PC-9 (cell line): Measurements from ENCODE around the gene RAB9B. TPM values are rescaled to one million over a fixed set of nuclear protein-coding genes. Genes with fewer than 3 reads are reported as not detected.
"Not testable (repeated sequence)": the region's sequence is repeated elsewhere in the genome, so short reads cannot be mapped to it uniquely, and the experiment has no call there.

Experiments
- BruUV-seq: library from RNA; stranded (reverse); fragments of 400-500 nt; replicated peaks from 2 replicates; lab custom pipeline; 2021; lab: Mats Ljungman, UMichigan
- CTCF ChIA-PET: fragments of 300-600 bp; sonication (Branson Sonifier 250); formaldehyde crosslinking; loops from one replicate; lab custom pipeline; 2022; ENCODE audit warnings: antibody characterized with exemption; lab: Charles Lee
- POLR2A ChIA-PET: fragments of 300-600 bp; sonication (Branson Sonifier 250); formaldehyde crosslinking; loops from one replicate; lab custom pipeline; 2022; ENCODE audit warnings: antibody characterized with exemption; ENCODE audit not compliant: unreplicated experiment; lab: Charles Lee
- DNase-seq, 2 experiments: peaks; one replicate each; pipeline versions ENCODE4 v3.0.0 to v3.0.0-alpha.2; 2015 to 2022; ENCODE audit warnings: mixed read lengths in 1 of 2
- H2AFZ ChIP-seq: fragments of 200-600 bp; sonication (generic); 2 replicates; pipeline ENCODE4 v1.8.1; 2017; ENCODE audit warnings: antibody characterized with exemption
- H3F3A ChIP-seq: fragments of 200-600 bp; sonication (generic); 2 replicates; pipeline ENCODE4 v1.8.1; 2017; ENCODE audit warnings: antibody characterized with exemption, mild to moderate bottlenecking, low read depth; ENCODE audit not compliant: insufficient read depth
- H3K27ac ChIP-seq: fragments of 200-600 bp; sonication (generic); 2 replicates; pipeline ENCODE4 v1.6.1; 2016; ENCODE audit warnings: mixed run types
- H3K27me3 ChIP-seq: fragments of 200-600 bp; sonication (generic); 2 replicates; pipeline ENCODE4 v1.6.1; 2016; ENCODE audit warnings: low read depth, mixed run types; ENCODE audit not compliant: insufficient read depth
- H3K36me3 ChIP-seq: fragments of 200-600 bp; sonication (generic); 2 replicates; pipeline ENCODE4 v1.6.1; 2016; ENCODE audit warnings: low read depth, mixed run types
- H3K4me1 ChIP-seq: fragments of 200-600 bp; sonication (generic); replicated peaks from 2 replicates; pipeline ENCODE4 v1.6.1; 2016; ENCODE audit warnings: mixed run types; ENCODE audit not compliant: insufficient read depth
- H3K4me2 ChIP-seq: fragments of 200-600 bp; sonication (generic); 2 replicates; pipeline ENCODE4 v1.6.1; 2017; ENCODE audit warnings: mixed run types
- H3K4me3 ChIP-seq: fragments of 200-600 bp; sonication (generic); 2 replicates; pipeline ENCODE4 v1.6.1; 2016; ENCODE audit warnings: mixed run types
- H3K79me2 ChIP-seq: fragments of 200-600 bp; sonication (generic); 2 replicates; pipeline ENCODE4 v1.6.1; 2017; ENCODE audit warnings: low read depth, mixed run types
- H3K9me2 ChIP-seq: fragments of 200-600 bp; sonication (generic); 2 replicates; pipeline ENCODE4 v1.8.1; 2017; ENCODE audit warnings: mild to moderate bottlenecking; ENCODE audit not compliant: insufficient read depth
- H3K9me3 ChIP-seq: fragments of 200-600 bp; sonication (generic); 2 replicates; pipeline ENCODE4 v1.8.1; 2016; ENCODE audit warnings: low read depth; ENCODE audit not compliant: insufficient read depth
- H4K20me1 ChIP-seq: fragments of 200-600 bp; sonication (generic); 2 replicates; pipeline ENCODE4 v1.8.1; 2017; ENCODE audit not compliant: insufficient read depth
- EZH2 ChIP-seq: fragments of 200-600 bp; sonication (generic); IDR thresholded peaks from 2 replicates; pipeline ENCODE4 v1.8.0; 2017; ENCODE audit warnings: antibody characterized with exemption, low read depth
- intact Hi-C: fragments of 100-400 bp; cut with micrococcal nuclease; formaldehyde crosslinking; loops from one replicate; pipeline ENCODE4 v1.10.0; 2022; ENCODE audit not compliant: unreplicated experiment
- total RNA-seq: library from RNA; stranded (reverse); gene quantifications from 2 replicates; pipeline ENCODE4 v1.2.3, GENCODE V29; 2021
- TF ChIP-seq, protein P1 (sequence below): fragments of 200-600 bp; sonication (generic); conservative IDR thresholded peaks from 2 replicates; pipeline ENCODE4 v1.6.1; 2017; ENCODE audit warnings: mixed run types, antibody characterized with exemption, mild to moderate bottlenecking, moderate library complexity

Gene RAB9B
- total RNA-seq, 1 experiment from 2014 or later = not detected

DNA sequence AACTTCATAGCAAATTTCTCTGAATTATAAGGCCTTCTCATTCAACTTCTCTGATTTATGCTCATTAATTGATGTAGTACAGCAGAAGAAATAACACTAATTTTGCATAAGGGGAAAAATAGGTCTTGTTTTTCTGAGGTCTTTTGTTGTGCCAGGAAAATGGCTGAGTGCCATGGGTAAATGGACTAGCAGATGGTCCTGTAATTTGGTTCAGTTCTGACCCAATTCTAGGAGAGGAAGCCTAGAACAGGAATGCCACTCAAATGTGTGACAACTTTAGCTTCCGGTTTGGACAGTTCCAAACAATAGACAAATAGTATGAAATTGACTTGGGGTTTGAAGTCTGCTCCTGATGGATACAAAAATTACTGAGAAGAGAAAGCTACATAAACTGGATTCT is 6.2 kb downstream of the RAB9B start:
- DNase-seq = no peak
- Histone ChIP-seq H4K20me1 (no peaks in the 10 kb centered on the region), H3K9me2 (no peaks in the 10 kb centered on the region), H3K4me3 (no peak overlapping the region), H3K27ac (no peak overlapping the region), H3F3A (no peaks in the 10 kb centered on the region), H3K4me2 (no peak overlapping the region), H3K9me3 (no peaks in the 10 kb centered on the region), H3K27me3 (peaks cover 9% of the 10 kb centered on the region; the same call in 1 of the 2 replicates), H3K36me3 (no peaks in the 10 kb centered on the region), H3K4me1 (no peaks in the 10 kb centered on the region), H3K79me2 (no peaks in the 10 kb centered on the region), H2AFZ (no peak overlapping the region)
- BruUV-seq = no TSS peak
- TF ChIP-seq, protein P1, sequence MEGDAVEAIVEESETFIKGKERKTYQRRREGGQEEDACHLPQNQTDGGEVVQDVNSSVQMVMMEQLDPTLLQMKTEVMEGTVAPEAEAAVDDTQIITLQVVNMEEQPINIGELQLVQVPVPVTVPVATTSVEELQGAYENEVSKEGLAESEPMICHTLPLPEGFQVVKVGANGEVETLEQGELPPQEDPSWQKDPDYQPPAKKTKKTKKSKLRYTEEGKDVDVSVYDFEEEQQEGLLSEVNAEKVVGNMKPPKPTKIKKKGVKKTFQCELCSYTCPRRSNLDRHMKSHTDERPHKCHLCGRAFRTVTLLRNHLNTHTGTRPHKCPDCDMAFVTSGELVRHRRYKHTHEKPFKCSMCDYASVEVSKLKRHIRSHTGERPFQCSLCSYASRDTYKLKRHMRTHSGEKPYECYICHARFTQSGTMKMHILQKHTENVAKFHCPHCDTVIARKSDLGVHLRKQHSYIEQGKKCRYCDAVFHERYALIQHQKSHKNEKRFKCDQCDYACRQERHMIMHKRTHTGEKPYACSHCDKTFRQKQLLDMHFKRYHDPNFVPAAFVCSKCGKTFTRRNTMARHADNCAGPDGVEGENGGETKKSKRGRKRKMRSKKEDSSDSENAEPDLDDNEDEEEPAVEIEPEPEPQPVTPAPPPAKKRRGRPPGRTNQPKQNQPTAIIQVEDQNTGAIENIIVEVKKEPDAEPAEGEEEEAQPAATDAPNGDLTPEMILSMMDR = no peak
- no peak for TF ChIP-seq EZH2
- POLR2A ChIA-PET = no interaction called here
- CTCF ChIA-PET = no interaction called here
- intact Hi-C loops = no loop called here

DNA sequence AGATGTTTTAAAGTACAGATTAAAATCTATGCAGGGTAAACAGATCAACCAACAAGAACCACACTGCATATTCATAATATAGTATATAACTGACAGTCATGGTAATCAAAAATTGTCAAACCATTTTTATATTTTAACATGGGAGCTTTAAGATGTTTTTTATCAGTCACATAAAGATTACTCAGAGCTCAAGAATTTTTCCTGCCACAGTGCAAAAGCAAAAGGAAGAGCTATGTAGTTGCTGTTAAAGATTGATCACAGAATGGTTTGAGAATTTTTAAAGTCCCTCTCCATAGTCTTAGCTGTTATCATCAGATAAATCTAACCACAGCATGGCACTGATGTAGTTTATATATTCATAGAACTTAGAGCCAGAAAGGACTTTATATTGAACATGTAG is 8.5 kb downstream of the RAB9B start:
- Histone ChIP-seq H3K4me2 (no peak overlapping the region), H3K27ac (no peak overlapping the region), H3K27me3 (no peaks in the 10 kb centered on the region), H3K79me2 (no peaks in the 10 kb centered on the region), H3F3A (no peaks in the 10 kb centered on the region), H3K4me3 (no peak overlapping the region), H3K36me3 (no peaks in the 10 kb centered on the region), H3K9me2 (no peaks in the 10 kb centered on the region), H4K20me1 (no peaks in the 10 kb centered on the region), H3K4me1 (no peaks in the 10 kb centered on the region), H2AFZ (no peak overlapping the region), H3K9me3 (no peaks in the 10 kb centered on the region)
- ChIA-PET POLR2A (no interaction called here), CTCF (no interaction called here)
- BruUV-seq = no TSS peak
- intact Hi-C loops = no loop called here
- no peak for DNase-seq
- TF ChIP-seq, protein P1 = no peak
- TF ChIP-seq EZH2 = no peak

DNA sequence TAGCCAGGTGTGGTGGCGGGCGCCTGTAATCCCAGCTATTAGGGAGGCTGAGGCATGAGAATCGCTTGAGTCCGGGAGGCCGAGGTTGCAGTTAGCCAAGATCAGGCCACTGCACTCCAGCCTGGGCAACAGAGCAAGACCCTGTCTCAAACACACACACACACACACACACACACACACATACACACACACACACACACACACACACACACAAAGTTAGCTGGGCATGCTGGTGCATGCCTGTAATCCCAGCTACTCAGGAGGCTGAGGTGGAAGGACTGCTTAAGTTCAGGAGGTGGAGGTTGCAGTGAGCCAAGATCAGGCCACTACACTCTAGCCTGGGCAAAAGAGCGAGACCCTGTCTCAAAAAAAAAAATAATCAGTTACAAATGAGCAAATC is 11.3 kb downstream of the RAB9B start:
- CTCF ChIA-PET, H2AFZ ChIP-seq, intact Hi-C loops, H3K9me2 ChIP-seq, H3F3A ChIP-seq, H4K20me1 ChIP-seq, H3K79me2 ChIP-seq, POLR2A ChIA-PET, BruUV-seq, DNase-seq, H3K27ac ChIP-seq, H3K4me3 ChIP-seq, H3K27me3 ChIP-seq, H3K9me3 ChIP-seq, H3K36me3 ChIP-seq, H3K4me2 ChIP-seq, H3K4me1 ChIP-seq: not testable (repeated sequence)
